HG02623 (cell line): ENCODE data around the gene ADCY3.

ENCODE experiments used
- ATAC-seq: cut with Tn5 transposase; IDR thresholded peaks from one replicate; pipeline ENCODE4 v1.9.1; 2021; ENCODE audit warnings: moderate library complexity; ENCODE audit not compliant: unreplicated experiment

Gene ADCY3

DNA sequence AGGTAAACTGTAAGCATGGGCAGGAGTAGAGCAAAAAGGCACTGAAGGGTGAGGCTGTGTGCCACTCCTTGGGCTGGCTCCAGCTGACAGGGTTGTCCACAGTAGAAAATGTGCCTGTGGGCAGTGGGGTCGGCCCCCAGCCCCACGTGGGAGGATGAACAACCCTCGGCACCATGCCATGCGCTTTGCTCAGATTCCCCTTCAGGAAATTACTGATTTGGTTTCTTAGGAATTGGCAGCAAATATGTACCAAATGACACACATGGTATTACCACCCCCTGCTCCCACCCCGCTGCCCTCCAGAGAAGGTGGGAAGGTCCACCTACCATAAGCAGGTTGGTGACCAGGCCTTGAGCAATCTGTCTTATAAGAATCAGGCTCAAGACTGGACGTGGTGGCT is 13.6 kb downstream of the ADCY3 start:
- no peak for ATAC-seq

DNA sequence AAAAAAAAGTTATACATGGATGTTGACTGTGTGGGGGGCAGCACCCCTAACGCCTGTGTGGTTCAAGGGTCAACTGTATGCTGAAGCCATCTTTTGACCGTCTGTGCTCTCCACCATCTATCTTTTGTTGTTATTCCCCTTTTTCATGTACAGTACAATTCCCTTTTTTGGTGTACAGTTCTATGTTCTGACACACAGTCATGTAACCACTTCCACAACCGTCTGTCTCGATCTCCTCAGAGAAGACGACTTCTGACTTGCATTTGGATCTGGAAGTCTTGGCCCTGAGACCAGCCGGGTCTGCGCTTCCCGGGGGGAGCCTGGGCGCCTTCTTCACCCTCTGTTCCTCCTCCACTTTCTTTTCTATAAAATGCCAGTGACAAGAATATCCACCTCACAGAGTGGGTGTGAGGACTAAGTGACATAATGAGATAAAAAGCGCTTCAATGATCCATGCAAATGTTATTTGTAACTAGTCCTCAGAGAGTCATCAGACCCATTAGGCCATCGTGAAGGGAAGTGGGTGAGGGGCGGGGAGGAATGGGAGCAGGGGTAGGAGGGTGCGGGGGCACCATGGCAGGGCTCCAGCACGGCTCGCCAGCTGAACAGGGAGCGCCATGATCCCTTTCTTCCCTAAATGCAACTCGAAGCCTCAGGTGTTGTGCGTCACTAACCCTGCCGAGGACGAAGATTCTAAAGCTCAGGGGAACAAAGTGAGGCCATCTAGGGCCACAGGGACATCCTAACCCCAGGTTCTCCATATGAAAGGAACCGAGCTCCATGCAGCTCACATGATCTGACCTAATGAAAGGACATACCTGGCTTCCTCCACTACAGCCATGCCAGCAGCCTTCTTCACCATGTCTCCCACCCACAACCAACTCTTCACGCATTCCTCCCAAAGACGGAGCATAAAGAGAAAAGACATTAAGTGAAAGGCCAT is 16.6 kb downstream of the ADCY3 start:
- ATAC-seq = no peak

DNA sequence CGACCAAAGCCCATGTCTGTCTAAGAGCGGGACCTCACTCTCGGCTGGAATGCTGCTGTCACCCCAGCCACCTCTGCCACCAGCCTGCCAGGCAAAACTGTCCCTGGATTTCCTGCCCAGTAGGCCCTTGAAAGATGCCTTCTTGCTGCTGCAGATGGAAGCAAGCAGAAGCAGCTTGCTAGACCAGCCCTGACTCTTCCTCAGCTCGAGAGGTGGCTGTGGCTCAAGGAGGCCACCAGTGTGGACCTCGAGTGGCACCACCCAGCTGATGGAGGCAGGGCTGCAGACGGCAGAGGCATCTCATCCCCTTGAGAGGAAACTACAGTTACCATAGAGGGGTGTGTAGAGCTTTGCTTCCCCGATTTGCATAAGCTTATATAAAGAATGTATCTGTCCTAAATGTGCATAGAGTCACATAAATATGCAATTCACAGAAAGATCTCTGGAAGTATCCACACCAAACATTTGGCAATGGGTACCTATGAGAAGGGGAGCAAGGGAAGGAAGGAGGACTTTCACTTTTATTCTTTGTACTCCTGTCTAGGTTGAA is 20.6 kb downstream of the ADCY3 start:
- ATAC-seq = no peak

- ATAC-seq = no peak
Observed at GRCh38 chr2:24898122-24899109, 21.6 kb downstream of the ADCY3 start.

DNA sequence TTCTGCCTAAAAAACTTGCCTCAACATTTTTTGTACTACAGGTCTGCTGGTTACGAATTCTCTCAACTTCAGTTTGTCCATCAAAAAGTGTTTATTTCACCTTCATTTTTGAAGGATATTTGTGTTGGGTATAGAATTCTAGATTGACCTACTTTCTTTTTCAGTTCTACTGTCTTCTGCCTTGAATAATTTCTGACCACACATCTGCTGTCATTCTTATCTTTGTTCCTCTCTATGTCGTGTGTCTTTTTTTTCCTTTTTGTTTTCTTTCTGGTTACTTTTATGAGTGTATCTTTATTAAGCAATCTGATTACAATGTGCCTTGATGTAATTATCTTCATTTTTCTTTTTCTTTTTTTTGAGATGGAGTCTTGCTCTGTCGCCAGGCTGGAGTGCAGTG is 25.3 kb downstream of the ADCY3 start:
- no peak for ATAC-seq

DNA sequence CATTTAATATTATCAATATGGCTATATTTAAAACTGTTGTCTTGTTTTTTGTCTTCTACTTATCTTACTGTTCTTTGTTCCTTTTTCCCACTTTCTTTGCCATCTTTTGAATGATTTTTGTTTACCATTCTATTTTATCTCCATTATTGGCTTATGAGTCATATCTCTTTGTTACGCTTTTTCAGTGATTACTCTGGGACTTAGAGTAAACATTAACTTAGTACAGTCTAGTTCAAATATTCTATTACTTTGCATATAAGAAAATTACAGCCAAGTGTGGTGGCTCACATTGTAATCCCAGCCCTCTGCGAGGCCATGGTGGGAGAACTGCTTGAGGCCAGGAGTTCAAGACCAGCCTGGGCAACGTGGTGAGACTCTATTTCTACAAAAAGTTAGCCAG is 26.1 kb downstream of the ADCY3 start:
- no peak for ATAC-seq

DNA sequence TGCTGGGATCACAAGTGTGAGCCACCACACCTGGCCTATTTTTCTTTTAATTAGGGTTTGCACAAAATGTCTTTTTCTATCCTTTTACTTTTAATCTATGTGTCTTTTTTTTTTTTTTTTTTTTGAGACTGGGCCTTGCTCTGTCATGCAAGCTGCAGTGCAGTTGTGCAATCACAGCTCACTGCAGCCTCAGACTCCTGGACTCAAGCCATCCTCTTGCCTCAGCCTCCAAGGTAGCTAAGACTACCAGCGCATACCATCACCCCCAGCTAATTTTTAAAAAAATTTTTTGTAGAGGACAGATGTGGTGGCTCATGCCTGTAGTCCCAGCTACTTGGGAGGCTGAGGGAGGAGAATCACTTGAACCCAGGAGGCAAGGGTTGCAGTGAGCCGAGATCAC is 27.1 kb downstream of the ADCY3 start:
- no peak for ATAC-seq

- no peak for ATAC-seq
Observed at GRCh38 chr2:24891201-24891600, 28.8 kb downstream of the ADCY3 start.

GRCh38 chr2:24889221-24889620 is 30.8 kb downstream of the ADCY3 start:
- ATAC-seq = no peak

DNA sequence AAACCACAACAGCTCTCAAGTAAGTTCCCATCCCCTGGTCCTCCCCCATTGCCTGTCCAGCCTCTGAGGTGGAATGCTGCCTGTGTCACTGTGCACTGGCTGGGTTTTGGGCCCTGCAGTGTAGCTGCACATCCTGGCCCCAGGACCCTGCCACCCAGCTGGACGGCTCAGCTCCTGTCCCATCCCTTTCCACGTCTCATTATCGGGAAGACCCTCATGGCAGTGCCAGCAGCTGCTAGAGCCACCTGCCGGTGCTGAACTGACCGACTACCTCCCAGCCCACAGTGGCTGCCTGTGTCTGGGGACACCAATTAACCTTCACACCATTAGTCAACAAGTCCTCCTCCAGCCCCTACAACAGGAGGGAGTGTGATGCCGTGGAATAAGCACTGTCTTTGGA is 31.9 kb downstream of the ADCY3 start:
- ATAC-seq = no peak

GRCh38 chr2:24887307-24887874 is 32.6 kb downstream of the ADCY3 start:
- no peak for ATAC-seq

GRCh38 chr2:24886691-24887304 is 33.2 kb downstream of the ADCY3 start:
- no peak for ATAC-seq

DNA sequence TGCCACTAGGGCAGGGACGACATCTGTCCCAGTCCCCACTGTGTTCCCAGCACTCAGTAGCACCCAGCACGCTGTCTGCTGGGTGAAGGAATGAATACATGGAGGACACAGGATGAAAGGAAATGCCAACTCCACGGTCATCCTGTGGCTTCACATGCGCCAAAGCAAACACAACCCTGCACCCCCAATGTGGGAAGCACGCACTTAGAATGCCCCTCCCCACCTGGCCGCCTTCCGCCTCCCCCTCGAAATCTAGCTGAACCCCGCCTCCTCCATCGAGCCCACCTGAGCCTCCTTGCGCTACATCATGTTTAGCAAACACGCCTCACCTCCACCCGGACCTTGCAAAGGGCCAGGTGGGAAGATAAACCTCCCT is 33.9 kb downstream of the ADCY3 start:
- ATAC-seq = no peak

DNA sequence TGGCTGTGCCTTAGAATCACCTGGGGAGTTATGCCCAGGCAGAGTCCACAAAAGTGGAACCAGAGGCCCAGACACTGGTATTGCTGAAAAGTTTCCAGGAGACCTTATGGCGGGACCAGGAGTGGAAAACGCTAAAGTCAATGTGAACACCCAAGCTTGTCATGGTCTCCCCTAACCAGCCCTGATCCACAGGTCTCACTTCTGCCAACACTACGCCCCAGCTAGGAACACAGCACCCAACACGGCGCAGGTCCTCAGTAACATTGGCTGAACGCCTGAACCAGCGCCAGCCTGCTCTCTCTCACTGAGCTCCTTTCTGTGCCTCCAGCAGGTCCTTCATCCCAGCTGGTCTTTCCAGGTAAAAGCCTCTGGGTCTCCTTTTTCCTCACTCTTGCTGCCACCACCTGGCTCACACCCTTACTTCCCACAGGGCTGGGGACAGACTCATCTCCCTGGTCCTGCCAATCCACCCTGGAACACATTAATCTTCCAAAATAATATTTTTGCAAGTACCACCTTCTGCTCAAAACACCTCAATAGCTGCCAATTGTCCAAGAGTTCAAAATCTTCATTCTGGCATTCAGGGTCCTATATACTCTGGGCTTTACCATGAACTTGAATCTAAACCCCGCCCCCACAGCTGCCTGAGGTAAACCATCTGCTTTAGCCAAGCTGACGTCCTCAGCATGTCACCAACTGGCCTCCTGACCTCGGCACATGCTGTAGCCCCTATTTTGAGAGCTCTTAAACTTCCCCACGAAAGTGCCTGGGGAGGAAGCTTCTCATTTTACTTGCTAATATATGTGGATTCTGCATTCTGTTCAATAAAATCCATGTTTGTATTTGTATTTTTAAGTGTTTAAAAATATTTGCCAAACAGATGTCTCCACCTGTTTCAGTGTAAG is 34.6 kb downstream of the ADCY3 start:
- ATAC-seq = no peak

DNA sequence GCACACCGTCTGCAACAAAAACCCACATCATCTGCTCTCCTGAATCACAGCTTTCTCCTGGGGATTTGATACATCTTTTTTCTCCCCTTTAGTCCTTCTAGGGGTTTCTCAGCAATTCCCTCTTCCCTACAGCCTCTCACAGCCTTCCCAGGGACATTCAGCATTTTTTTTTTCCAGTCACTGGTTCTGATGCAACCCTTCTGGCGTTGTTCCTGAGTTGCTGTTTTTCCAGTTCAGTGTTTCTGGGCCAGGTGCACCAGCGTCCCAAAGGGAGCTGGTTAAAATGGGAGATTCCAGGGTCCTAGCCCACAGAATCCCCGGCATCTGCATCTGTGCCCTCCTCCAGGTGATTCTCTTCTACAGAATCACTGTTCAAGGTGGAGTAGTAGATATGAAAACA is 36.1 kb downstream of the ADCY3 start:
- ATAC-seq = no peak

- ATAC-seq = no peak
Observed at GRCh38 chr2:24881623-24882022, 38.4 kb downstream of the ADCY3 start.

- no peak for ATAC-seq
Observed at GRCh38 chr2:24881158-24881557, 38.9 kb downstream of the ADCY3 start.

DNA sequence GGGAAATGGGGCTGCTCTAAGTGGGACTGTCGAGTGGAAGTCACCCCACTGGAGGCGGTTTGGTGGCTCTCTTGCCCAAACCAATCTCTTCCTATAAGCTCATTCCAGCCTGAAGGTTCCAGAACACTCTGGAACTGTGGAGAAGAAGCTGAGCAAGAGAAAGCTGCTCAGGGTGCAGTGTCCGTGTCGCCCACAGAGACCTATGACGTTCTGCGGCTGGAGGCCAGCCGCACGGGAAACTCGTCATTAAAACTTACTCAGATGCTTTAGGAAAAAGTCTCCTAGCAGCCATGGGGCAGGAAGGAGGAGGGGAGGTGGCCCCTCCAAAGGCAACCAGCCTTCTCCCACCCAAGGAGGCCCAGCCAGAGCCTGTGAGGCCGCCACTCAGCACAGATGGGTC is 41.7 kb downstream of the ADCY3 start:
- ATAC-seq = no peak

DNA sequence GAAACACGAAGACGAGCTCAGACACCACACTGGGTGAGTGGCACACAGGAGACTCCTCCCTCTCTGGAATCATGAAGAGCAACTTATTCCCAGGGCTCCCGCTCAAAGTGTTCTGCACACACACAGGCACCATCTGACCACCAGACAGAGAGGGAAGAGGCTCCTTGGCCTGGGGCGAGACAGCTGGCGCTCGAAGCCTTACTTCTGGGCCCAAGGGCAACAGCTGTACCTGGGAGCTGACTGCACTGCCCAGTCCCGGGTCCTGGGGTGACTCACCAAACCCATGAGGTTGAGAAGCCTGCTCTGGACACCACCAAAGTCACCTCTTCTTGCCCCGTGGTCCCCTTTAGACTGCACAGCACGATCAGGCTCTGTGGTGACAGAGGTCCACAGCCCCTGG is 42.4 kb downstream of the ADCY3 start:
- no peak for ATAC-seq

DNA sequence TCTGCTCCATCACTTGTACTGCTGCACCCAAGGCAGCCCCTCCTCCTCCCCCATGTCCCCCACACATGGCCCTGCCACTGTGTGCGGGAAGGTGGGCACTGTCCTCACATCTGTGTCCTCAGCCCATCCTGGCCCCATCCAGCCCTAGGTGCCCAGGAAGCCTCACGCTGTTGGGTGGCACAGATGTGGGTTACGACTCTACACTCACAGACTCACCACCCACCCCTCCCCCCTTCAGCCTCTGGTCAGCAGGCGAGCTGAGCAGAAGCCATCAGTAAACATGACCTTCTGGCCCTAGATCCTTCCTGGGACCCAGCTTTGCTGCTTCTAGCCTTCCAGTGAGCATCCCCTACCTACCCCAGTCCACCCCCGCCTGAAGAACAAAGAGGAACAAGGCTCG is 43.0 kb downstream of the ADCY3 start:
- no peak for ATAC-seq
